ENCODE measurements around the gene CXorf58. TPM values are rescaled to one million over a fixed set of nuclear protein-coding genes. Genes with fewer than 3 reads are reported as not detected.

Gene CXorf58
- total and polyA plus RNA-seq, 2 of the 13 experiments (the other 11 are each of a cell fraction or from before 2014, with no cell fraction given) = not detected

- TF ChIP-seq KAT7 (CRISPR knock-in tag; IDR thresholded peaks at IDR 0.05; ENCODE audit: borderline replicate concordance) = no peak; the same call in 1 of the 2 replicates
- TF ChIP-seq, protein P1, sequence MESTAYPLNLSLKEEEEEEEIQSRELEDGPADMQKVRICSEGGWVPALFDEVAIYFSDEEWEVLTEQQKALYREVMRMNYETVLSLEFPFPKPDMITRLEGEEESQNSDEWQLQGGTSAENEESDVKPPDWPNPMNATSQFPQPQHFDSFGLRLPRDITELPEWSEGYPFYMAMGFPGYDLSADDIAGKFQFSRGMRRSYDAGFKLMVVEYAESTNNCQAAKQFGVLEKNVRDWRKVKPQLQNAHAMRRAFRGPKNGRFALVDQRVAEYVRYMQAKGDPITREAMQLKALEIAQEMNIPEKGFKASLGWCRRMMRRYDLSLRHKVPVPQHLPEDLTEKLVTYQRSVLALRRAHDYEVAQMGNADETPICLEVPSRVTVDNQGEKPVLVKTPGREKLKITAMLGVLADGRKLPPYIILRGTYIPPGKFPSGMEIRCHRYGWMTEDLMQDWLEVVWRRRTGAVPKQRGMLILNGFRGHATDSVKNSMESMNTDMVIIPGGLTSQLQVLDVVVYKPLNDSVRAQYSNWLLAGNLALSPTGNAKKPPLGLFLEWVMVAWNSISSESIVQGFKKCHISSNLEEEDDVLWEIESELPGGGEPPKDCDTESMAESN (CRISPR knock-in tag; conservative IDR thresholded peaks at IDR 0.05) = 0 out of 2 replicates have a peak, but pooled peaks have one; percentile 42
- TF ChIP-seq SP140L (CRISPR knock-in tag; IDR thresholded peaks at IDR 0.05; ENCODE audit: borderline replicate concordance) = no peak
- 0 out of 2 replicates have a peak, but pooled peaks have one; percentile 38 for TF ChIP-seq ELF4 (CRISPR knock-in tag; IDR thresholded peaks at IDR 0.05; ENCODE audit: borderline replicate concordance)
- peak; percentile 34; the same call in 1 of the 2 replicates for TF ChIP-seq ZNF230 (CRISPR knock-in tag; IDR thresholded peaks at IDR 0.05)
- TF ChIP-seq, protein P2, sequence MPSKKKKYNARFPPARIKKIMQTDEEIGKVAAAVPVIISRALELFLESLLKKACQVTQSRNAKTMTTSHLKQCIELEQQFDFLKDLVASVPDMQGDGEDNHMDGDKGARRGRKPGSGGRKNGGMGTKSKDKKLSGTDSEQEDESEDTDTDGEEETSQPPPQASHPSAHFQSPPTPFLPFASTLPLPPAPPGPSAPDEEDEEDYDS (CRISPR knock-in tag; IDR thresholded peaks at IDR 0.05) = peak; percentile 26; the same call in 1 of the 2 replicates
- TF ChIP-seq RFX1 (IDR thresholded peaks at IDR 0.05) = peak; percentile 82
- TF ChIP-seq ZBTB3 (CRISPR knock-in tag; IDR thresholded peaks at IDR 0.05; ENCODE audit: borderline replicate concordance, low read depth) = no peak
- TF ChIP-seq HOXA9 (CRISPR knock-in tag; IDR thresholded peaks at IDR 0.05; ENCODE audit: borderline replicate concordance) = no peak
- peak; percentile 66 for TF ChIP-seq PHF8 (CRISPR knock-in tag; IDR thresholded peaks at IDR 0.05)
- TF ChIP-seq PITX1 (CRISPR knock-in tag; IDR thresholded peaks at IDR 0.05) = no peak
- peak; percentile 86 for TF ChIP-seq SAP130 (CRISPR knock-in tag; IDR thresholded peaks at IDR 0.05; ENCODE audit: low read depth)
- TF ChIP-seq, protein P3, sequence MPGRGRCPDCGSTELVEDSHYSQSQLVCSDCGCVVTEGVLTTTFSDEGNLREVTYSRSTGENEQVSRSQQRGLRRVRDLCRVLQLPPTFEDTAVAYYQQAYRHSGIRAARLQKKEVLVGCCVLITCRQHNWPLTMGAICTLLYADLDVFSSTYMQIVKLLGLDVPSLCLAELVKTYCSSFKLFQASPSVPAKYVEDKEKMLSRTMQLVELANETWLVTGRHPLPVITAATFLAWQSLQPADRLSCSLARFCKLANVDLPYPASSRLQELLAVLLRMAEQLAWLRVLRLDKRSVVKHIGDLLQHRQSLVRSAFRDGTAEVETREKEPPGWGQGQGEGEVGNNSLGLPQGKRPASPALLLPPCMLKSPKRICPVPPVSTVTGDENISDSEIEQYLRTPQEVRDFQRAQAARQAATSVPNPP (CRISPR knock-in tag; IDR thresholded peaks at IDR 0.05) = 0 out of 2 replicates have a peak, but pooled peaks have one; percentile 21
- TF ChIP-seq ASH2L (IDR thresholded peaks at IDR 0.05; ENCODE audit: insufficient read length, low read depth, low read length) = peak; percentile 60
- peak; percentile 68 for TF ChIP-seq IKZF5 (CRISPR knock-in tag; IDR thresholded peaks at IDR 0.05)
- no peak for TF ChIP-seq TBX3 (IDR thresholded peaks at IDR 0.05; ENCODE audit: borderline replicate concordance)
- peak in 1 of 2 experiments; percentile 40; a peak in 1 of 4 replicates for TF ChIP-seq POLR2A (IDR thresholded peaks at IDR 0.05; ENCODE audit: insufficient read depth in 1 of 2, low read depth in 2 of 2, low read length in 2 of 2)
- TF ChIP-seq ZSCAN29 (CRISPR knock-in tag; conservative IDR thresholded peaks at IDR 0.05) = 0 out of 2 replicates have a peak, but pooled peaks have one; percentile 41
- 0 out of 2 replicates have a peak, but pooled peaks have one; percentile 75 for TF ChIP-seq ZNF20 (CRISPR knock-in tag; IDR thresholded peaks at IDR 0.05)
- peak; percentile 81; the same call in 1 of the 2 replicates for TF ChIP-seq ZNF607 (CRISPR knock-in tag; IDR thresholded peaks at IDR 0.05; ENCODE audit: borderline replicate concordance)
- peak; percentile 76 for TF ChIP-seq ZFX (CRISPR knock-in tag; IDR thresholded peaks at IDR 0.05; ENCODE audit: low read depth)
- no peak for TF ChIP-seq SIX4 (CRISPR knock-in tag; IDR thresholded peaks at IDR 0.05)
- TF ChIP-seq TP53 (CRISPR knock-in tag; conservative IDR thresholded peaks at IDR 0.05) = no peak
- TF ChIP-seq, protein P4, sequence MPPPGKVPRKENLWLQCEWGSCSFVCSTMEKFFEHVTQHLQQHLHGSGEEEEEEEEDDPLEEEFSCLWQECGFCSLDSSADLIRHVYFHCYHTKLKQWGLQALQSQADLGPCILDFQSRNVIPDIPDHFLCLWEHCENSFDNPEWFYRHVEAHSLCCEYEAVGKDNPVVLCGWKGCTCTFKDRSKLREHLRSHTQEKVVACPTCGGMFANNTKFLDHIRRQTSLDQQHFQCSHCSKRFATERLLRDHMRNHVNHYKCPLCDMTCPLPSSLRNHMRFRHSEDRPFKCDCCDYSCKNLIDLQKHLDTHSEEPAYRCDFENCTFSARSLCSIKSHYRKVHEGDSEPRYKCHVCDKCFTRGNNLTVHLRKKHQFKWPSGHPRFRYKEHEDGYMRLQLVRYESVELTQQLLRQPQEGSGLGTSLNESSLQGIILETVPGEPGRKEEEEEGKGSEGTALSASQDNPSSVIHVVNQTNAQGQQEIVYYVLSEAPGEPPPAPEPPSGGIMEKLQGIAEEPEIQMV (CRISPR knock-in tag; IDR thresholded peaks at IDR 0.05; ENCODE audit: low read depth) = 0 out of 2 replicates have a peak, but pooled peaks have one; percentile 35
Observed at GRCh38 chrX:23907498-23908218, at the start of gene CXorf58, which contains the start of gene APOO (continued).
